Endothelial cell of umbilical vein (primary cell): ENCODE results near the gene FOSL2. TPM values are rescaled to one million over a fixed set of nuclear protein-coding genes. Genes with fewer than 3 reads are reported as not detected.

Experiments used
- BruUV-seq: library from RNA; stranded (reverse); fragments of 400-500 nt; replicated peaks from 2 replicates; lab custom pipeline; 2021; lab: Mats Ljungman, UMichigan
- CTCF ChIA-PET: fragments of 300-600, 350-600 bp; sonication (Branson Sonifier 250); formaldehyde crosslinking; loops from one replicate; lab custom pipeline; 2021; ENCODE audit warnings: antibody characterized with exemption, inconsistent platforms; lab: Charles Lee
- POLR2A ChIA-PET: fragments of 300-600, 350-600 bp; sonication (Branson Sonifier 250); formaldehyde crosslinking; loops from one replicate; lab custom pipeline; 2021; ENCODE audit warnings: antibody characterized with exemption, inconsistent platforms; lab: Charles Lee
- DNase-seq: peaks from one replicate; pipeline ENCODE4 v3.0.0-alpha.2; 2011; ENCODE audit warnings: low read depth, low spot score
- FAIRE-seq: peaks from 2 replicates; lab custom pipeline; 2011; peaks lifted over from hg19 to GRCh38; lab: Jason Lieb, UNC
- H2AFZ ChIP-seq: 2 replicates; pipeline ENCODE4 v1.6.0; 2012; ENCODE audit warnings: low read depth, low read length, control low read depth, inconsistent platforms
- H3K27ac ChIP-seq: 2 replicates; pipeline ENCODE4 v1.5.1; 2011; ENCODE audit warnings: low read depth, mild to moderate bottlenecking, control low read depth, low read length, moderate library complexity; ENCODE audit not compliant: insufficient read depth
- H3K27me3 ChIP-seq, 2 experiments: 2 replicates each; pipeline versions ENCODE4 v1.6.0 to v1.6.1; 2011; ENCODE audit warnings: low read length in 2 of 2, mixed read lengths in 1 of 2; ENCODE audit not compliant: control insufficient read depth in 2 of 2, insufficient read depth in 2 of 2
- H3K36me3 ChIP-seq, 2 experiments: 2 replicates in 1 of 2; 3 replicates in 1 of 2; pipeline ENCODE4 v1.5.1; 2011; ENCODE audit warnings: low read length in 2 of 2, mild to moderate bottlenecking in 1 of 2, moderate library complexity in 1 of 2; ENCODE audit not compliant: control insufficient read depth in 2 of 2, insufficient read depth in 2 of 2; ENCODE audit errors: extremely low read depth in 1 of 2
- H3K4me1 ChIP-seq: 3 replicates; pipeline ENCODE4 v1.5.1; 2011; ENCODE audit warnings: mild to moderate bottlenecking, low read length; ENCODE audit not compliant: control insufficient read depth, insufficient read depth; ENCODE audit errors: extremely low read depth
- H3K4me2 ChIP-seq: 2 replicates; pipeline ENCODE4 v1.6.1; 2011; ENCODE audit warnings: low read length, control low read depth, mixed read lengths; ENCODE audit not compliant: insufficient read depth
- H3K4me3 ChIP-seq, 3 experiments: fragments of 200-600 bp in 1 of 3; sonication (generic), shearing (Covaris generic) in 1 of 3; replicated peaks in 1 of 3; 2 replicates each; pipeline ENCODE4 v1.5.1; 2011 to 2016; ENCODE audit warnings: control low read depth in 3 of 3, low read length in 3 of 3, mild to moderate bottlenecking in 2 of 3, inconsistent platforms in 1 of 3, low read depth in 1 of 3, moderate library complexity in 1 of 3; ENCODE audit not compliant: insufficient read depth in 1 of 3
- H3K79me2 ChIP-seq: 2 replicates; pipeline ENCODE4 v1.6.0; 2012; ENCODE audit warnings: low read length, inconsistent platforms; ENCODE audit not compliant: control insufficient read depth, insufficient read depth
- H3K9ac ChIP-seq: replicated peaks from 2 replicates; pipeline ENCODE3; 2011; ENCODE audit warnings: low read length, control low read depth; ENCODE audit not compliant: insufficient read depth; ENCODE audit errors: extremely low read depth
- H3K9me1 ChIP-seq: replicated peaks from 3 replicates; pipeline ENCODE4 v1.6.0; 2011; ENCODE audit warnings: mild to moderate bottlenecking, low read length; ENCODE audit not compliant: control insufficient read depth, insufficient read depth; ENCODE audit errors: extremely low read depth
- H3K9me3 ChIP-seq: replicated peaks from 2 replicates; pipeline ENCODE4 v1.5.1; 2012; ENCODE audit warnings: low read length, inconsistent platforms; ENCODE audit not compliant: control insufficient read depth, insufficient read depth
- H4K20me1 ChIP-seq: replicated peaks from 2 replicates; pipeline ENCODE3; 2011; ENCODE audit warnings: mild to moderate bottlenecking, low read length; ENCODE audit not compliant: control insufficient read depth, insufficient read depth; ENCODE audit errors: extremely low read depth
- CTCF ChIP-seq, 2 donors: IDR thresholded peaks; 1 replicate in 1 of 2; 2 replicates in 1 of 2; pipeline ENCODE4 v1.5.1; 2011; ENCODE audit warnings: low read length in 2 of 2, mild to moderate bottlenecking in 2 of 2, moderate library complexity in 2 of 2, control low read depth in 1 of 2, inconsistent platforms in 1 of 2, low read depth in 1 of 2; ENCODE audit not compliant: insufficient read depth in 1 of 2; ENCODE audit errors: extremely low read depth in 1 of 2
- EZH2 ChIP-seq: IDR thresholded peaks from 2 replicates; pipeline ENCODE4 v1.6.1; 2012; ENCODE audit warnings: borderline replicate concordance, low read depth, mild to moderate bottlenecking, moderate library complexity, low read length, inconsistent platforms; ENCODE audit not compliant: severe bottlenecking
- FOS ChIP-seq: IDR thresholded peaks from 2 replicates; pipeline ENCODE4 v1.6.1; 2011; ENCODE audit warnings: mild to moderate bottlenecking, low read length, moderate library complexity, borderline replicate concordance; ENCODE audit not compliant: insufficient read depth
- GATA2 ChIP-seq: IDR thresholded peaks from 2 replicates; pipeline ENCODE4 v1.7.0; 2011; ENCODE audit warnings: low read depth, mild to moderate bottlenecking, moderate library complexity, mixed read lengths, low read length; ENCODE audit not compliant: insufficient read length, insufficient read depth
- JUN ChIP-seq: IDR thresholded peaks from 2 replicates; pipeline ENCODE4 v1.6.1; 2011; ENCODE audit warnings: borderline replicate concordance, low read depth; ENCODE audit not compliant: insufficient read length, insufficient read depth
- MYC ChIP-seq: IDR thresholded peaks from one replicate; pipeline ENCODE4 v1.6.1; 2011; ENCODE audit warnings: mild to moderate bottlenecking, low read depth, low read length
- POLR2A ChIP-seq: IDR thresholded peaks from 2 replicates; pipeline ENCODE4 v1.6.1; 2012; ENCODE audit warnings: low read depth, mild to moderate bottlenecking, control low read depth, low read length
- POLR2AphosphoS5 ChIP-seq: IDR thresholded peaks from 2 replicates; pipeline ENCODE4 v1.6.1; 2012; ENCODE audit warnings: low read depth, mild to moderate bottlenecking, control low read depth, low read length, moderate library complexity; ENCODE audit not compliant: insufficient read depth
- dilution Hi-C: fragments of 300-500 bp; cut with MboI; formaldehyde crosslinking; loops from one replicate; pipeline ENCODE4 v1.15.0; 2019; ENCODE audit warnings: low sequenced_read_pairs; ENCODE audit not compliant: extremely low pct_ligation_motif_present
- intact Hi-C: fragments of 100-400 bp; cut with micrococcal nuclease; formaldehyde crosslinking; loops from one replicate; pipeline ENCODE4 v1.10.0; 2022
- polyA plus RNA-seq, 4 experiments: library from polyadenylated mRNA; depleted of rRNA in 3 of 4; stranded (reverse) in 3 of 4; unstranded in 1 of 4; fragments of >200 nt; gene quantifications; 2 replicates each; pipeline versions ENCODE4 v1.2.1 to v1.2.3, GENCODE V29; 2011 to 2012; ENCODE audit warnings: missing spikeins in 1 of 4
- total RNA-seq: library from RNA; stranded (reverse); gene quantifications from 2 replicates; pipeline ENCODE4 v1.2.3, GENCODE V29; 2021
- TF ChIP-seq, protein P1 (sequence below): IDR thresholded peaks from 2 replicates; pipeline ENCODE4 v1.6.1; 2011; ENCODE audit not compliant: insufficient read depth, insufficient read length

FOSL2 gene
- total and polyA plus RNA-seq, 2 donors (not counting 3 experiments of a cell fraction or from before 2014, with no cell fraction given): 43.9 to 85.3 TPM

GRCh38 chr2:28446531-28446930, 53.9 kb downstream of the FOSL2 start:
- H3K27ac ChIP-seq: no peak overlapping the region
- no peak for FAIRE-seq
- no peaks in the 10 kb centered on the region for H3K27me3 ChIP-seq
- H3K4me2 ChIP-seq: no peak overlapping the region
- H3K4me1 ChIP-seq: peaks cover 19% of the 10 kb centered on the region
- ChIA-PET CTCF (interaction anchor here (0.8 to 1.0 kb wide), 3 partner anchors 38 to 740 kb away, joined by 3 to 6 read pairs (median 4); no protein-coding TSS in a partner anchor), POLR2A (interaction anchor here (0.6 to 1.4 kb wide), 2 partner anchors 39 to 807 kb away, joined by 3 read pairs; no protein-coding TSS in a partner anchor)
- H3K9me3 ChIP-seq: no peaks in the 10 kb centered on the region
- no peak overlapping the region for H2AFZ ChIP-seq
- H4K20me1 ChIP-seq: no peaks in the 10 kb centered on the region
- DNase-seq: no peak
- H3K9ac ChIP-seq: no peak overlapping the region
- dilution Hi-C loops (no loop called here), intact Hi-C loops (no loop called here)
- no peak overlapping the region for H3K4me3 ChIP-seq
- no TSS peak for BruUV-seq
- no peaks in the 10 kb centered on the region for H3K36me3 ChIP-seq
- H3K79me2 ChIP-seq: no peaks in the 10 kb centered on the region
- TF ChIP-seq POLR2A: no peak
- TF ChIP-seq JUN: no peak
- TF ChIP-seq, protein P1, sequence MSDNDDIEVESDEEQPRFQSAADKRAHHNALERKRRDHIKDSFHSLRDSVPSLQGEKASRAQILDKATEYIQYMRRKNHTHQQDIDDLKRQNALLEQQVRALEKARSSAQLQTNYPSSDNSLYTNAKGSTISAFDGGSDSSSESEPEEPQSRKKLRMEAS: no peak
- no peak for TF ChIP-seq CTCF (IDR thresholded peaks at IDR 0.05; ENCODE audit: extremely low read depth in 1 of 2, insufficient read depth in 1 of 2, low read depth in 1 of 2, low read length in 2 of 2)
- no peaks in the 10 kb centered on the region for H3K9me1 ChIP-seq

GRCh38 chr2:28447086-28447485, 54.4 kb downstream of the FOSL2 start:
- H3K27ac ChIP-seq: no peak overlapping the region
- no TSS peak for BruUV-seq
- H3K4me1 ChIP-seq: peaks cover 19% of the 10 kb centered on the region

More at GRCh38 chr2:28447086-28447485, 54.4 kb downstream of the FOSL2 start:
- intact Hi-C loops (no loop called here), dilution Hi-C loops (no loop called here)
- no peak for FAIRE-seq
- Histone ChIP-seq H3K27me3 (no peaks in the 10 kb centered on the region), H3K36me3 (no peaks in the 10 kb centered on the region), H3K4me3 (no peak overlapping the region), H3K79me2 (no peaks in the 10 kb centered on the region), H3K9me1 (no peaks in the 10 kb centered on the region), H3K4me2 (no peak overlapping the region), H3K9ac (no peak overlapping the region), H4K20me1 (no peaks in the 10 kb centered on the region), H2AFZ (no peak overlapping the region), H3K9me3 (no peaks in the 10 kb centered on the region)
- DNase-seq: no peak
- ChIA-PET POLR2A (no interaction called here), CTCF (interaction anchor here (0.9 kb wide), 1 partner anchor 693 kb away, joined by 4 read pairs; no protein-coding TSS in a partner anchor)
- TF ChIP-seq POLR2A (no peak), GATA2 (no peak), JUN (no peak), CTCF (IDR thresholded peaks at IDR 0.05; ENCODE audit: extremely low read depth in 1 of 2, insufficient read depth in 1 of 2, low read depth in 1 of 2, low read length in 2 of 2) (no peak), EZH2 (no peak), POLR2AphosphoS5 (no peak), FOS (no peak), MYC (no peak)
- TF ChIP-seq, protein P1: no peak
